BJ (cell line): ENCODE measurements around the gene ENPEP. TPM values are rescaled to one million over a fixed set of nuclear protein-coding genes. Genes with fewer than 3 reads are reported as not detected.
"Not testable (repeated sequence)": the region's sequence is repeated elsewhere in the genome, so short reads cannot be mapped to it uniquely, and the experiment has no call there.

ENCODE experiments used
- CTCF ChIA-PET: fragments of 350-600 bp; formaldehyde crosslinking; extraction: SDS; loops from one replicate; lab custom pipeline; 2021; ENCODE audit warnings: antibody characterized with exemption, inconsistent platforms; lab: Yijun Ruan, JAX
- POLR2A ChIA-PET: fragments of 300-600 bp; sonication (Branson Sonifier 250); formaldehyde crosslinking; extraction: SDS; loops from one replicate; lab custom pipeline; 2021; ENCODE audit warnings: antibody characterized with exemption; lab: Charles Lee
- DNase-seq: peaks from one replicate; pipeline ENCODE4 v3.0.0-alpha.2; 2011; ENCODE audit warnings: low read depth
- H3K27me3 ChIP-seq: 2 replicates; pipeline ENCODE4 v1.6.0; 2011; ENCODE audit warnings: low read length; ENCODE audit not compliant: control insufficient read depth, insufficient read depth
- H3K36me3 ChIP-seq: 2 replicates; pipeline ENCODE4 v1.5.1; 2011; ENCODE audit warnings: low read length; ENCODE audit not compliant: control insufficient read depth, insufficient read depth
- H3K4me3 ChIP-seq: 2 replicates; pipeline ENCODE4 v1.5.1; 2011; ENCODE audit warnings: low read depth, mild to moderate bottlenecking, control low read depth, low read length
- polyA plus RNA-seq: library from polyadenylated mRNA; depleted of rRNA; stranded (reverse); fragments of >200 nt; gene quantifications from 2 replicates; pipeline ENCODE4 v1.2.3, GENCODE V29; 2011
- TF ChIP-seq, protein P1 (sequence below): IDR thresholded peaks from 2 replicates; pipeline ENCODE4 v1.5.1; 2011; ENCODE audit warnings: low read depth, mild to moderate bottlenecking, control low read depth, inconsistent platforms, low read length, moderate library complexity; ENCODE audit not compliant: insufficient read depth

ENPEP gene
- polyA plus RNA-seq, 1 experiment = 0.40 TPM

DNA sequence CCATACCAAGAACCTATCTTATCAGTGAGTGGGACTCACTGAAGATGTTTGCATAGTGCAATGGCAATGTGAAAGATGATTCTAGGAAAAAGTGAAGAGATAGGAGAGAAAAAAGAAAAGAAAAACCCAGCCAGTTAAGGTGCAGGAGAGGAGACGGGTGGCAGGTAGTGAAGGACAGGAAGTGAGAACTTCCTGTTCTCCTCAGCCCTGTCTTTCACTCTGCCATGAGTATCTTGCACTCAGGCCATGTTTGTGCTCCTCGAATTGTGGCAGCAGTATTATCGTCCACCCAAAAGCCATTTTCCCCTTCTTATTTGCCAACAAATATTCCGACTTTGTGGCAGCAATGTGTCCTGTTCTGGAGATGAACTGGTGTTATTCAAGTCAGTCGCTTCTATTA is 8.6 kb upstream of the ENPEP start:
- TF ChIP-seq, protein P1, sequence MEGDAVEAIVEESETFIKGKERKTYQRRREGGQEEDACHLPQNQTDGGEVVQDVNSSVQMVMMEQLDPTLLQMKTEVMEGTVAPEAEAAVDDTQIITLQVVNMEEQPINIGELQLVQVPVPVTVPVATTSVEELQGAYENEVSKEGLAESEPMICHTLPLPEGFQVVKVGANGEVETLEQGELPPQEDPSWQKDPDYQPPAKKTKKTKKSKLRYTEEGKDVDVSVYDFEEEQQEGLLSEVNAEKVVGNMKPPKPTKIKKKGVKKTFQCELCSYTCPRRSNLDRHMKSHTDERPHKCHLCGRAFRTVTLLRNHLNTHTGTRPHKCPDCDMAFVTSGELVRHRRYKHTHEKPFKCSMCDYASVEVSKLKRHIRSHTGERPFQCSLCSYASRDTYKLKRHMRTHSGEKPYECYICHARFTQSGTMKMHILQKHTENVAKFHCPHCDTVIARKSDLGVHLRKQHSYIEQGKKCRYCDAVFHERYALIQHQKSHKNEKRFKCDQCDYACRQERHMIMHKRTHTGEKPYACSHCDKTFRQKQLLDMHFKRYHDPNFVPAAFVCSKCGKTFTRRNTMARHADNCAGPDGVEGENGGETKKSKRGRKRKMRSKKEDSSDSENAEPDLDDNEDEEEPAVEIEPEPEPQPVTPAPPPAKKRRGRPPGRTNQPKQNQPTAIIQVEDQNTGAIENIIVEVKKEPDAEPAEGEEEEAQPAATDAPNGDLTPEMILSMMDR = no peak
- Histone ChIP-seq H3K4me3 (no peak overlapping the region), H3K27me3 (no peaks in the 10 kb centered on the region), H3K36me3 (no peaks in the 10 kb centered on the region)
- no peak for DNase-seq
- POLR2A ChIA-PET = no interaction called here
- CTCF ChIA-PET = interaction anchor here (1.3 kb wide), 1 partner anchor 40 kb away, joined by 3 read pairs; no protein-coding TSS in a partner anchor

GRCh38 chr4:110472583-110473329 is 3.2 kb upstream of the ENPEP start:
- DNase-seq = no peak
- Histone ChIP-seq H3K36me3 (no peaks in the 10 kb centered on the region), H3K27me3 (no peaks in the 10 kb centered on the region), H3K4me3 (no peak overlapping the region)
- ChIA-PET CTCF (no interaction called here), POLR2A (no interaction called here)
- TF ChIP-seq, protein P1 = no peak

DNA sequence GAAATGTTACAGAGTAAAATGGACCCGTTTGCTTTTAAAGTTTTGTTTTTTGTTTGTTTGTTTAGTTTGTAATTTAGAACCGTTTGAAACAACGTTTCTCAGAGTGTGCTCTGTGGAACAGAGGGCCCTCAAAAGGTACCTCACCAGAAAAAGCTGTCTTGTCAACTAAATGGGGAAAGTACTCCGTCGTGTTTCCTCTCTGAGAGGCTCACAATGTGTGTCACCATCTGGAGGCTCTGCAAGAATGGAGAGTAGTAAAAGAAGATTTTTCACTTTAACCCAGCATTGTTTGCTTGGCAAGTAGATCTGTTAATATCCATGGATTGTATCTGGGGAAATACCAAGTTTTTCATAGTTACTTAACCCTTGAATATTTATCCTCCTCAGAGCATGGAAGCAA is 1.5 kb upstream of the ENPEP start:
- DNase-seq = no peak
- CTCF ChIA-PET = interaction anchor here (0.9 kb wide), 1 partner anchor 158 kb away, joined by 4 read pairs; no protein-coding TSS in a partner anchor
- Histone ChIP-seq H3K27me3 (no peaks in the 10 kb centered on the region), H3K36me3 (no peaks in the 10 kb centered on the region), H3K4me3 (no peak overlapping the region)
- TF ChIP-seq, protein P1 = no peak
- POLR2A ChIA-PET = no interaction called here

GRCh38 chr4:110475080-110475479 is 875 bp upstream of the ENPEP start:
- H3K36me3 ChIP-seq, POLR2A ChIA-PET, DNase-seq, H3K27me3 ChIP-seq, H3K4me3 ChIP-seq: not testable (repeated sequence)
- CTCF ChIA-PET = interaction anchor here (0.9 to 3.1 kb wide), 2 partner anchors 35 to 158 kb away, joined by 4 to 13 read pairs; no protein-coding TSS in a partner anchor

GRCh38 chr4:110477836-110478235 is 1.9 kb downstream of the ENPEP start:
- TF ChIP-seq, protein P1 = no peak
- POLR2A ChIA-PET = no interaction called here
- Histone ChIP-seq H3K36me3 (no peaks in the 10 kb centered on the region), H3K27me3 (no peaks in the 10 kb centered on the region), H3K4me3 (no peak overlapping the region)
- no peak for DNase-seq
- CTCF ChIA-PET = interaction anchor here (3.1 kb wide), 1 partner anchor 32 kb away, joined by 13 read pairs; no protein-coding TSS in a partner anchor
